Activated naive CD8-positive, alpha-beta T cell treated with anti-CD3 and anti-CD28 coated beads, Interleukin-2, amount 50 U/mL, for 24 hours (primary cell): ENCODE measurements around the gene SHOX.
"Not testable (repeated sequence)": the region's sequence is repeated elsewhere in the genome, so short reads cannot be mapped to it uniquely, and the experiment has no call there.

ENCODE experiments used
- ATAC-seq: fragments of 150-1000 bp; cut with Tn5 transposase; one replicate; pipeline ENCODE4 v1.10.0; 2021
- DNase-seq: peaks from one replicate; pipeline ENCODE4 v3.0.0; 2021
- H3K27ac Mint-ChIP-seq: one replicate; pipeline ENCODE4 v1.8.0; 2021; ENCODE audit warnings: mild to moderate bottlenecking, mixed read lengths
- H3K27me3 Mint-ChIP-seq: one replicate; pipeline ENCODE4 v1.8.0; 2021; ENCODE audit warnings: mixed read lengths
- H3K36me3 Mint-ChIP-seq: one replicate; pipeline ENCODE4 v1.8.0; 2021; ENCODE audit warnings: low read depth, mixed read lengths
- H3K4me1 Mint-ChIP-seq: one replicate; pipeline ENCODE4 v1.8.0; 2021; ENCODE audit warnings: mixed read lengths
- H3K4me3 Mint-ChIP-seq: one replicate; pipeline ENCODE4 v1.8.0; 2021; ENCODE audit warnings: mild to moderate bottlenecking, moderate library complexity, mixed read lengths
- H3K9me3 Mint-ChIP-seq: one replicate; pipeline ENCODE4 v1.8.0; 2021; ENCODE audit warnings: mixed read lengths

The SHOX gene

DNA sequence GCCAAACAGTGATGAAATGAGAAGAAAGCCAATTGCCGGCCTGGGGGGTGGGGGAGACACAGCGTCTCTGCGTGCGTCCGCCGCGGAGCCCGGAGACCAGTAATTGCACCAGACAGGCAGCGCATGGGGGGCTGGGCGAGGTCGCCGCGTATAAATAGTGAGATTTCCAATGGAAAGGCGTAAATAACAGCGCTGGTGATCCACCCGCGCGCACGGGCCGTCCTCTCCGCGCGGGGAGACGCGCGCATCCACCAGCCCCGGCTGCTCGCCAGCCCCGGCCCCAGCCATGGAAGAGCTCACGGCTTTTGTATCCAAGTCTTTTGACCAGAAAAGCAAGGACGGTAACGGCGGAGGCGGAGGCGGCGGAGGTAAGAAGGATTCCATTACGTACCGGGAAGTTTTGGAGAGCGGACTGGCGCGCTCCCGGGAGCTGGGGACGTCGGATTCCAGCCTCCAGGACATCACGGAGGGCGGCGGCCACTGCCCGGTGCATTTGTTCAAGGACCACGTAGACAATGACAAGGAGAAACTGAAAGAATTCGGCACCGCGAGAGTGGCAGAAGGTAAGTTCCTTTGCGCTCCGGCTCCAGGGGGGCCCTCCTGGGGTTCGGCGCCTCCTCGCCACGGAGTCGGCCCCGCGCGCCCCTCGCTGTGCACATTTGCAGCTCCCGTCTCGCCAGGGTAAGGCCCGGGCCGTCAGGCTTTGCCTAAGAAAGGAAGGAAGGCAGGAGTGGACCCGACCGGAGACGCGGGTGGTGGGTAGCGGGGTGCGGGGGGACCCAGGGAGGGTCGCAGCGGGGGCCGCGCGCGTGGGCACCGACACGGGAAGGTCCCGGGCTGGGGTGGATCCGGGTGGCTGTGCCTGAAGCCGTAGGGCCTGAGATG, at the start of gene SHOX:
TSS of gene SHOX (plus strand) at position 180 of the 885 bp plus-strand sequence. CDS start at position 287, 107 bp downstream.
- DNase-seq, result no peak
- H3K27me3 Mint-ChIP-seq, result peaks cover 76% of the 10 kb centered on the region
- peaks cover 6% of the 10 kb centered on the region for H3K9me3 Mint-ChIP-seq
- peak within 1 kb of the TSS; percentile 22 for H3K27ac Mint-ChIP-seq
- H3K4me3 Mint-ChIP-seq, result no peak within 1 kb of the TSS
- no peak for ATAC-seq
- no peaks in the 10 kb centered on the region for H3K4me1 Mint-ChIP-seq
- no peaks in the 10 kb centered on the region for H3K36me3 Mint-ChIP-seq

- no peaks in the 10 kb centered on the region for H3K36me3 Mint-ChIP-seq
- H3K9me3 Mint-ChIP-seq, result peaks cover 30% of the 10 kb centered on the region
- H3K4me1 Mint-ChIP-seq, result no peaks in the 10 kb centered on the region
- H3K4me3 Mint-ChIP-seq, result no peak overlapping the region
- DNase-seq (no peak), ATAC-seq (no peak)
- no peak overlapping the region for H3K27ac Mint-ChIP-seq
- no peaks in the 10 kb centered on the region for H3K27me3 Mint-ChIP-seq
These were observed 49.5 kb upstream of the SHOX start for GRCh38 chrX:581066-581465.

DNA sequence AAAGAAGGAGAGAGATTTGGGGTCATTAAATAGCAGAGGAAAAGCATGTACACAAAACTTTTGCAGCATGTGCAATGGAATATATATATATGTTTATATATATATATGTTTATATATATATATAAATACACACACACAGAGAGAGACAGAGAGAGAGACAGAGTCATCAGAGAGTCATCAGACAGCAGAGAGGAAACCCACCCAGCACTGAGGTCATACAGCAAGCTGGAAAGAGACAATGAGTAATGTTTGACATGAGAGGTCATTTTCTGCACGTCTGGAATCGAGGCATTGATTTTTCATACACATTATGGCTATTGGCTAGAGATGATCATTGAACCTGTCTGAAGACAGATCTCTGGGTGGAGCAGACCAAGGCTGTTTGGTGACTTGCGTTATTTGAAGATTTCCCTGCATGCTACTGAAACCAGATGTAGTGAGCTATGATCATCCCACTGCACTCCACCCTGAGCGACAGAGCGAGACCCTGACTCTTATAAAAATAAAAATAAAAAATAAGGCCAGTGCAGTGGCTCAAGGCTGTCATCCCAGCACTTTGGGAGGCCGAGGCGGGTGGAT, 48.8 kb upstream of the SHOX start:
- Mint-ChIP-seq H3K9me3 (peaks cover 30% of the 10 kb centered on the region), H3K4me3 (no peak overlapping the region), H3K27me3 (no peaks in the 10 kb centered on the region), H3K36me3 (no peaks in the 10 kb centered on the region), H3K27ac (no peak overlapping the region), H3K4me1 (no peaks in the 10 kb centered on the region)
- no peak for DNase-seq
- peak; percentile 46 for ATAC-seq

DNA sequence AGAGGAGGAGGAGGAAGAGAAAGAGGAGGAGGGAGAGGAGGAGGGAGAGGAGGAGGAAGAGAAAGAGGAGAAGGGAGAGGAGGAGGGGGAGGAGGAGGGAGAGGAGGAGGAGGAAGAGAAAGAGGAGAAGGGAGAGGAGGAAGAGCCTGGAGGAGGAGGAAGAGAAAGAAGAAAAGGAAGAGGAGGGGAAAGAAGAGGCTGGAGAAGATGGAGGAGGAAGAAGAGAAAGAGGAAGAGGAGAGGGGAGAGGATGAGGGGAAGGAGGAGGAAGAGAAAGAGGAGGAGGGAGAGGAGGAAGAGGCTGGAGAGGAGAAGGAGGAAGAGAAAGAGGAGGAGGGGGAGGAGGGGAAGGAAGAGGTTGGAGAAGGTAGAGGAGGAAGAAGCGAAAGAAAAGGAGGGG, 46.0 kb upstream of the SHOX start:
- Mint-ChIP-seq H3K4me1 (no peaks in the 10 kb centered on the region), H3K36me3 (no peaks in the 10 kb centered on the region), H3K4me3 (no peak overlapping the region), H3K9me3 (peaks cover 14% of the 10 kb centered on the region), H3K27me3 (no peaks in the 10 kb centered on the region), H3K27ac (no peak overlapping the region)
- ATAC-seq (no peak), DNase-seq (no peak)

DNA sequence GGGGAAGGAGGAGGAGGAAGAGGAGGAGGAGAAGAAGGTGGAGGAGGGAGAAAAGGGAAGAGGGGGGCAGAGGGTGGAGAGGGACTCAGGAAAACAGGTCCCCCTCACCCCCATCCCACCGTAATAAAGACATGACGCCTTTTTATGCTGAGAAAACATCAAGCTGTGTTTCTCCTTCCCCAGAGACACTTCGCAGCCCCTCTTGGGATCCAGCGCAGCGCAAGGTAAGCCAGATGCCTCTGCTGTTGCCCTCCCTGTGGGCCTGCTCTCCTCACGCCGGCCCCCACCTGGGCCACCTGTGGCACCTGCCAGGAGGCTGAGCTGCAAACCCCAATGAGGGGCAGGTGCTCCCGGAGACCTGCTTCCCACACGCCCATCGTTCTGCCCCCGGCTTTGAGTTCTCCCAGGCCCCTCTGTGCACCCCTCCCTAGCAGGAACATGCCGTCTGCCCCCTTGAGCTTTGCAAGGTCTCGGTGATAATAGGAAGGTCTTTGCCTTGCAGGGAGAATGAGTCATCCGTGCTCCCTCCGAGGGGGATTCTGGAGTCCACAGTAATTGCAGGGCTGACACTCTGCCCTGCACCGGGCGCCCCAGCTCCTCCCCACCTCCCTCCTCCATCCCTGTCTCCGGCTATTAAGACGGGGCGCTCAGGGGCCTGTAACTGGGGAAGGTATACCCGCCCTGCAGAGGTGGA, 45.3 kb upstream of the SHOX start:
- no peaks in the 10 kb centered on the region for H3K36me3 Mint-ChIP-seq
- no peaks in the 10 kb centered on the region for H3K27me3 Mint-ChIP-seq
- DNase-seq (no peak), ATAC-seq (no peak)
- H3K27ac Mint-ChIP-seq, result no peak overlapping the region
- peaks cover 14% of the 10 kb centered on the region for H3K9me3 Mint-ChIP-seq
- no peak overlapping the region for H3K4me3 Mint-ChIP-seq
- H3K4me1 Mint-ChIP-seq, result no peaks in the 10 kb centered on the region

DNA sequence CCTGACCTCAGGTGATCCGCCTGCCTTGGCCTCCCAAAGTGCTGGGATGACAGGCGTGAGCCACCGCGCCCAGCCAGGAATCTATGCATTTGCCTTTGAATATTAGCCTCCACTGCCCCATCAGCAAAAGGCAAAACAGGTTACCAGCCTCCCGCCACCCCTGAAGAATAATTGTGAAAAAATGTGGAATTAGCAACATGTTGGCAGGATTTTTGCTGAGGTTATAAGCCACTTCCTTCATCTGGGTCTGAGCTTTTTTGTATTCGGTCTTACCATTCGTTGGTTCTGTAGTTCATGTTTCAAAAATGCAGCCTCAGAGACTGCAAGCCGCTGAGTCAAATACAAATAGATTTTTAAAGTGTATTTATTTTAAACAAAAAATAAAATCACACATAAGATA, 44.2 kb upstream of the SHOX start:
- no peak overlapping the region for H3K4me3 Mint-ChIP-seq
- H3K4me1 Mint-ChIP-seq, result no peaks in the 10 kb centered on the region
- no peak for ATAC-seq
- no peaks in the 10 kb centered on the region for H3K36me3 Mint-ChIP-seq
- no peak overlapping the region for H3K27ac Mint-ChIP-seq
- DNase-seq, result no peak
- H3K9me3 Mint-ChIP-seq, result peaks cover 6% of the 10 kb centered on the region
- H3K27me3 Mint-ChIP-seq, result no peaks in the 10 kb centered on the region

GRCh38 chrX:589261-589660, 41.3 kb upstream of the SHOX start:
- H3K27ac Mint-ChIP-seq, DNase-seq, H3K9me3 Mint-ChIP-seq, H3K4me1 Mint-ChIP-seq, H3K4me3 Mint-ChIP-seq, ATAC-seq, H3K36me3 Mint-ChIP-seq, H3K27me3 Mint-ChIP-seq: not testable (repeated sequence)

DNA sequence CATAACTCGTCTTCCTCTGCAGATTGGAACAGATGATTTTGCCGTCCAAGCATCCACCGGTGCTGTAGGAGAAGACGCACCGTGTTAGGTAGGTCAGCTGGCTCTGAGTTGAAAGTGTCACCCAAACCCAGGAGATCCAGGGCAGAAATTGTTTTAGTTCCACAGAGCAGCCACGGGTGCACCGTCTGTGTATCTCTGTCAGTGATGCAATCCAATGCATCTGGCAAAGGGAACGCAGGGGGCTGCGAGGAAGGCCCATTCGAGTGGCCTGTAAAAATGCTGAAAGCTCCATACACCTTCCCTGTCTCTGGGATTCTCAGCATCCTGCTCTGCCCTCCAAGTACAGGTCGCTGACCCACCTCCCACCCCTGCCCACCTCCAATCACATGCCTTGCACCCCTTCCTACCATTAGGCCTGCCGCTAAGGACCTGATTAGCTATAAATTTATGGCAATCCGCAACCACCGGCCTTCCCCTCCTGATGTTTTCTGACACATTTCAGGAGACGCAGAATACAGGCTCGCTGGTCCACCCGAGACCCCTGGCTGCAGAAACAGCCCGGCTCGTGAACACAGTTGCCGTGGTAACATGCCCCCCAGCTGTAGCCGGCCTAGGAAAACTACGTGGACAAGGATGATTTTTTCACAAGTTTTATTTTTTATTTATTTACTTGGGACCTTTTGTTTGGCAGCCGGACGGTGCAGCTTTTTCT, 39.7 kb upstream of the SHOX start:
- H3K4me1 Mint-ChIP-seq, result no peaks in the 10 kb centered on the region
- no peak for DNase-seq
- H3K36me3 Mint-ChIP-seq, result no peaks in the 10 kb centered on the region
- H3K9me3 Mint-ChIP-seq, result peaks cover 1% of the 10 kb centered on the region
- no peak for ATAC-seq
- H3K27ac Mint-ChIP-seq, result no peak overlapping the region
- no peaks in the 10 kb centered on the region for H3K27me3 Mint-ChIP-seq
- no peak overlapping the region for H3K4me3 Mint-ChIP-seq

GRCh38 chrX:599837-600715, 30.5 kb upstream of the SHOX start:
- Mint-ChIP-seq H3K4me1 (no peaks in the 10 kb centered on the region), H3K9me3 (peaks cover 22% of the 10 kb centered on the region), H3K36me3 (peaks cover 4% of the 10 kb centered on the region), H3K4me3 (no peak overlapping the region), H3K27me3 (peaks cover 2% of the 10 kb centered on the region), H3K27ac (no peak overlapping the region)
- DNase-seq (no peak), ATAC-seq (no peak)

GRCh38 chrX:603029-603428, 27.6 kb upstream of the SHOX start:
- not testable (repeated sequence) for H3K36me3 Mint-ChIP-seq, H3K27me3 Mint-ChIP-seq, DNase-seq, ATAC-seq, H3K27ac Mint-ChIP-seq, H3K4me1 Mint-ChIP-seq, H3K9me3 Mint-ChIP-seq, H3K4me3 Mint-ChIP-seq

- not testable (repeated sequence) for H3K27ac Mint-ChIP-seq, H3K4me3 Mint-ChIP-seq, DNase-seq
These were observed 26.0 kb upstream of the SHOX start for GRCh38 chrX:604616-605015.

GRCh38 chrX:608088-608487, 22.5 kb upstream of the SHOX start:
- not testable (repeated sequence) for ATAC-seq

More at GRCh38 chrX:604616-605015, 26.0 kb upstream of the SHOX start:
- not testable (repeated sequence) for H3K4me1 Mint-ChIP-seq, H3K27me3 Mint-ChIP-seq, H3K36me3 Mint-ChIP-seq, ATAC-seq, H3K9me3 Mint-ChIP-seq

DNA sequence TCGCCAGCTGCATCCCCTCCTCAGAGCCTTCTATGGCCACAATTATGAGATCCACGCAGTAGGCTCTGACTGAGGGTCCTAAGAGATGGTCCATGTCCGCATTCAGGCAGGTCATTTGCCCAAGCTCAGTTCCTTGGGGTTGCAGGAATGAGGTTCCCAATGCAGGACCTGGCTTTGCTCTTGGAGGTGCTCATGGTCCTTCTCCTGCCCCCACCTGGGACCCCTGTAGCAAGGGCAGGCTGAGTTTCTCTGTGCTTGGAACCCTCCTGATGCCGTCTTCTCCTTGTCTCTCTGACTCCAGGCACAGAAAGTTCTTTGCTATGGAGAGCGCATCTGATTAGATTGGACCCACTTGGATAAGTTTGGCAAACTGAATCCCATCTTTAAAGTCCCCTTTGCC, 16.5 kb upstream of the SHOX start:
- Mint-ChIP-seq H3K4me3 (no peak overlapping the region), H3K27ac (no peak overlapping the region), H3K9me3 (peaks cover 23% of the 10 kb centered on the region), H3K27me3 (peaks cover 17% of the 10 kb centered on the region), H3K36me3 (no peaks in the 10 kb centered on the region), H3K4me1 (peaks cover 2% of the 10 kb centered on the region)
- no peak for DNase-seq
- no peak for ATAC-seq

More at GRCh38 chrX:608088-608487, 22.5 kb upstream of the SHOX start:
- H3K36me3 Mint-ChIP-seq, H3K4me1 Mint-ChIP-seq, DNase-seq, H3K4me3 Mint-ChIP-seq, H3K27me3 Mint-ChIP-seq, H3K27ac Mint-ChIP-seq: not testable (repeated sequence)
- peaks cover 17% of the 10 kb centered on the region for H3K9me3 Mint-ChIP-seq

DNA sequence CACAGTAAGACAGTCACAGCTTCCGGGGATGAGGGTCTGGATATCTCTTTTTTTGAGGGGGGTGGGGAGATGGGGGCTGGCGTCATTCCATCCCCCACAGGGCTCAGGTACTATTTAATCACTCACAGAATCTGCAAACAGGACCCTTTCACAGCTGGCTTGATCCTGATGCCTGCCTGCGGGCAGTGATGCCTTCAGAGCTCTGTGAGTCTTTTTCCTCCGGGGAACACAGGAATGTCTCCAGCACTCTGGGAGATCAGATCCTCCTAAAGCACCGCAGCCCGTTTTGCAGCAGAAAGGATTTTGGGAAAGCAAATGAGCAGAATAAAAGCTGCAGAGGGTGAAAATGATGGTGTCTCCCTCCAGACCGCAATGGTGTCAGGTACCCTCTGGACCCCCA, 13.2 kb upstream of the SHOX start:
- no peak for ATAC-seq
- H3K4me3 Mint-ChIP-seq, result no peak overlapping the region
- no peak for DNase-seq
- H3K9me3 Mint-ChIP-seq, result peaks cover 9% of the 10 kb centered on the region
- H3K4me1 Mint-ChIP-seq, result peaks cover 2% of the 10 kb centered on the region
- peaks cover 36% of the 10 kb centered on the region for H3K27me3 Mint-ChIP-seq
- no peaks in the 10 kb centered on the region for H3K36me3 Mint-ChIP-seq
- H3K27ac Mint-ChIP-seq, result no peak overlapping the region
